ENCODE results near the gene TBC1D22A.

The TBC1D22A gene

DNA sequence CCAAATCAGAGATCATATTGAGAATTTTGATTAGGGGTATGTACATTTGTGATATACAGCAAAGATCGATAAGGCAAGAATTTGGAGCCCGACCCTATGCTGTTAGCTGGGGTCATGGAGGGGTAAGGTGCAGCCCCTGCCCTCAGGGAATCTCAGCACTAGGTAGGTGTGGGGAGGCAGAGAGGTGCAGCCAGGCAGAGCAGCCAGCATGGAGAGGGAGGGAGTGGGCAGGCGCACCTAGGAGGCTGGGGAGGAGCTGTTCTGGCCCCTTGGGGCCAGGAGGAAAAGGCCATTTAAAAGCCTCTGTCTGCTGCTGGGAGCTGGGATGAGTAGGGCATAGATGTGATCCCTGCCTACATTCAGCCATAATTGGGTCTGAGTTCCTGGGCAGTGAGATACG, 293.0 kb downstream of the TBC1D22A start:
- Histone ChIP-seq H3K27ac (ENCODE audit: low read depth, low read length, poor library complexity, severe bottlenecking) (peak overlapping the region; percentile 78), H2AFZ (ENCODE audit: low read length) (no peak overlapping the region), H3K4me1 (ENCODE audit: insufficient read depth, low read length, severe bottlenecking) (peaks cover 68% of the 10 kb centered on the region), H3K36me3 (ENCODE audit: insufficient read depth, low read length) (no peaks in the 10 kb centered on the region), H3F3A (ENCODE audit: insufficient read depth, low read length) (no peaks in the 10 kb centered on the region), H3K79me2 (ENCODE audit: insufficient read depth, low read length) (no peaks in the 10 kb centered on the region), H3K9ac (ENCODE audit: low read length) (peak overlapping the region; percentile 32; the same call in 1 of the 2 replicates), H4K20me1 (ENCODE audit: insufficient read depth, low read length) (no peaks in the 10 kb centered on the region), H3K9me2 (ENCODE audit: low read depth, low read length) (no peaks in the 10 kb centered on the region), H3K4me3 (ENCODE audit: low read depth, low read length, poor library complexity, severe bottlenecking) (peak overlapping the region; percentile 11), H3K4me2 (ENCODE audit: low read length) (peak overlapping the region; percentile 36; the same call in 1 of the 2 replicates), H3K27me3 (ENCODE audit: insufficient read depth, low read length) (no peaks in the 10 kb centered on the region), H3K9me3 (ENCODE audit: low read length) (no peaks in the 10 kb centered on the region)
- TF ChIP-seq, protein P1, sequence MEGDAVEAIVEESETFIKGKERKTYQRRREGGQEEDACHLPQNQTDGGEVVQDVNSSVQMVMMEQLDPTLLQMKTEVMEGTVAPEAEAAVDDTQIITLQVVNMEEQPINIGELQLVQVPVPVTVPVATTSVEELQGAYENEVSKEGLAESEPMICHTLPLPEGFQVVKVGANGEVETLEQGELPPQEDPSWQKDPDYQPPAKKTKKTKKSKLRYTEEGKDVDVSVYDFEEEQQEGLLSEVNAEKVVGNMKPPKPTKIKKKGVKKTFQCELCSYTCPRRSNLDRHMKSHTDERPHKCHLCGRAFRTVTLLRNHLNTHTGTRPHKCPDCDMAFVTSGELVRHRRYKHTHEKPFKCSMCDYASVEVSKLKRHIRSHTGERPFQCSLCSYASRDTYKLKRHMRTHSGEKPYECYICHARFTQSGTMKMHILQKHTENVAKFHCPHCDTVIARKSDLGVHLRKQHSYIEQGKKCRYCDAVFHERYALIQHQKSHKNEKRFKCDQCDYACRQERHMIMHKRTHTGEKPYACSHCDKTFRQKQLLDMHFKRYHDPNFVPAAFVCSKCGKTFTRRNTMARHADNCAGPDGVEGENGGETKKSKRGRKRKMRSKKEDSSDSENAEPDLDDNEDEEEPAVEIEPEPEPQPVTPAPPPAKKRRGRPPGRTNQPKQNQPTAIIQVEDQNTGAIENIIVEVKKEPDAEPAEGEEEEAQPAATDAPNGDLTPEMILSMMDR (IDR thresholded peaks at IDR 0.05; ENCODE audit: low read length) = no peak
- TF ChIP-seq EZH2 (IDR thresholded peaks at IDR 0.05; ENCODE audit: borderline replicate concordance, low read length) = no peak

- no peak overlapping the region for H2AFZ ChIP-seq (ENCODE audit: low read length)
- no peaks in the 10 kb centered on the region for H4K20me1 ChIP-seq (ENCODE audit: insufficient read depth, low read length)
- peak overlapping the region; percentile 78 for H3K27ac ChIP-seq (ENCODE audit: low read depth, low read length, poor library complexity, severe bottlenecking)
- no peaks in the 10 kb centered on the region; the same call in 1 of the 2 replicates for H3K36me3 ChIP-seq (ENCODE audit: insufficient read depth, low read length)
- H3K9me2 ChIP-seq (ENCODE audit: low read depth, low read length) = no peaks in the 10 kb centered on the region
- H3K9me3 ChIP-seq (ENCODE audit: low read length) = no peaks in the 10 kb centered on the region
- no peaks in the 10 kb centered on the region for H3F3A ChIP-seq (ENCODE audit: insufficient read depth, low read length)
- peak overlapping the region; percentile 11 for H3K4me3 ChIP-seq (ENCODE audit: low read depth, low read length, poor library complexity, severe bottlenecking)
- H3K4me1 ChIP-seq (ENCODE audit: insufficient read depth, low read length, severe bottlenecking) = peaks cover 64% of the 10 kb centered on the region
- H3K27me3 ChIP-seq (ENCODE audit: insufficient read depth, low read length) = no peaks in the 10 kb centered on the region
- no peaks in the 10 kb centered on the region for H3K79me2 ChIP-seq (ENCODE audit: insufficient read depth, low read length)
- H3K9ac ChIP-seq (ENCODE audit: low read length) = peak overlapping the region; percentile 32; the same call in 1 of the 2 replicates
- no peak for TF ChIP-seq EZH2 (IDR thresholded peaks at IDR 0.05; ENCODE audit: borderline replicate concordance, low read length)
- TF ChIP-seq, protein P1 (IDR thresholded peaks at IDR 0.05; ENCODE audit: low read length) = no peak
- H3K4me2 ChIP-seq (ENCODE audit: low read length) = peak overlapping the region; percentile 36; the same call in 1 of the 2 replicates
Measured at GRCh38 chr22:47055921-47056320, 293.5 kb downstream of the TBC1D22A start.

DNA sequence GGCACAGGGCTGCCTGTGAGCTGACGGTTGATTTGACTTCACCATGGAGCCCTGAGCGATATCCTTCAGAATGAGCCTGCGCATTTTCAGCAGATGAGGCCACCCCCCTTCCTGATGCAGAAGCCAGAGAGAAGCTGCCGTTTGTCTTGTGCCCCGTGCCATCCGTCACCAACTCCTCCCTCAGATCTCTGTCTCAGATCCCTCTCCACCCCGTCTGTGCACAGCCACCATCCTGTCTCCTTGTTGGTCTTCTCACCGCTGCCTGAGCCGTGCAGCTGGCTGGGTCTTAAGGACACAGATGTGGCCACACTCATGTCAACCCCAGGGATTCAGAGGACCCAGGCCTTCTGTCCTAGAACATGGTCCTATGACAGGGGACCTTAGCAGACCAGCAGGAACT, 293.9 kb downstream of the TBC1D22A start:
- Histone ChIP-seq H4K20me1 (ENCODE audit: insufficient read depth, low read length) (no peaks in the 10 kb centered on the region), H3K4me2 (ENCODE audit: low read length) (peak overlapping the region; percentile 36; the same call in 1 of the 2 replicates), H3K36me3 (ENCODE audit: insufficient read depth, low read length) (no peaks in the 10 kb centered on the region; the same call in 1 of the 2 replicates), H3K4me3 (ENCODE audit: low read depth, low read length, poor library complexity, severe bottlenecking) (no peak overlapping the region), H3K9me3 (ENCODE audit: low read length) (no peaks in the 10 kb centered on the region), H3K27ac (ENCODE audit: low read depth, low read length, poor library complexity, severe bottlenecking) (peak overlapping the region; percentile 78), H2AFZ (ENCODE audit: low read length) (no peak overlapping the region), H3F3A (ENCODE audit: insufficient read depth, low read length) (no peaks in the 10 kb centered on the region), H3K4me1 (ENCODE audit: insufficient read depth, low read length, severe bottlenecking) (peaks cover 59% of the 10 kb centered on the region), H3K27me3 (ENCODE audit: insufficient read depth, low read length) (no peaks in the 10 kb centered on the region), H3K79me2 (ENCODE audit: insufficient read depth, low read length) (no peaks in the 10 kb centered on the region), H3K9ac (ENCODE audit: low read length) (peak overlapping the region; percentile 11; the same call in 1 of the 2 replicates), H3K9me2 (ENCODE audit: low read depth, low read length) (no peaks in the 10 kb centered on the region)
- no peak for TF ChIP-seq EZH2 (IDR thresholded peaks at IDR 0.05; ENCODE audit: borderline replicate concordance, low read length)
- TF ChIP-seq, protein P1 (IDR thresholded peaks at IDR 0.05; ENCODE audit: low read length) = no peak
